Measurements from ENCODE around the gene MICALL2. TPM values are rescaled to one million over a fixed set of nuclear protein-coding genes. Genes with fewer than 3 reads are reported as not detected.

The MICALL2 gene
- total and polyA plus RNA-seq, 3 donors from 2014 or later: 13.4 to 39.4 (median 29.4) TPM

- 94% methylated on average over 46 to 65 of the region's 65 CpGs for WGBS, 2 donors
- Histone ChIP-seq H3K36me3 (ENCODE audit: low read depth, missing control alignments) (no peaks in the 10 kb centered on the region), H3K4me1 (no peaks in the 10 kb centered on the region), H3K27me3 (no peaks in the 10 kb centered on the region), H3K27ac (no peak overlapping the region), H3K9me3 (no peaks in the 10 kb centered on the region), H3K4me3 (no peak overlapping the region)
- TF ChIP-seq POLR2A (IDR thresholded peaks at IDR 0.05) (no peak), CTCF (IDR thresholded peaks at IDR 0.05) (no peak)
- DNase-seq: no peak
- intact Hi-C loops (cut with DNase I; ENCODE audit: low total_unique reads): no loop called here
Observed at GRCh38 chr7:1483536-1484505, 24.6 kb upstream of the MICALL2 start.

- 84 to 97% methylated on average over 7 to 22 of the region's 22 CpGs for WGBS, 2 donors
- H3K36me3 ChIP-seq (ENCODE audit: low read depth, missing control alignments): no peaks in the 10 kb centered on the region
Observed at GRCh38 chr7:1483079-1483478, 23.8 kb upstream of the MICALL2 start.

GRCh38 chr7:1481300-1481699 is 22.0 kb upstream of the MICALL2 start:
- no peak overlapping the region for H3K27ac ChIP-seq
- WGBS, 2 donors: 90 to 94% methylated on average over 2 to 20 of the region's 20 CpGs
- intact Hi-C loops (cut with DNase I; ENCODE audit: low total_unique reads): no loop called here
- H3K4me1 ChIP-seq: no peaks in the 10 kb centered on the region
- TF ChIP-seq POLR2A (IDR thresholded peaks at IDR 0.05) (no peak), CTCF (IDR thresholded peaks at IDR 0.05) (no peak)
- DNase-seq: no peak
- H3K4me3 ChIP-seq: no peak overlapping the region
- no peaks in the 10 kb centered on the region for H3K9me3 ChIP-seq
- H3K36me3 ChIP-seq (ENCODE audit: low read depth, missing control alignments): no peaks in the 10 kb centered on the region
- H3K27me3 ChIP-seq: no peaks in the 10 kb centered on the region

More at GRCh38 chr7:1483079-1483478, 23.8 kb upstream of the MICALL2 start:
- DNase-seq: no peak
- Histone ChIP-seq H3K9me3 (no peaks in the 10 kb centered on the region), H3K27me3 (no peaks in the 10 kb centered on the region), H3K4me3 (no peak overlapping the region), H3K27ac (no peak overlapping the region), H3K4me1 (no peaks in the 10 kb centered on the region)
- TF ChIP-seq CTCF (IDR thresholded peaks at IDR 0.05) (no peak), POLR2A (IDR thresholded peaks at IDR 0.05) (no peak)
- intact Hi-C loops (cut with DNase I; ENCODE audit: low total_unique reads): no loop called here

GRCh38 chr7:1480670-1481069 is 21.4 kb upstream of the MICALL2 start:
- DNase-seq: no peak
- Histone ChIP-seq H3K36me3 (ENCODE audit: low read depth, missing control alignments) (no peaks in the 10 kb centered on the region), H3K4me3 (no peak overlapping the region), H3K9me3 (no peaks in the 10 kb centered on the region), H3K4me1 (no peaks in the 10 kb centered on the region), H3K27ac (no peak overlapping the region), H3K27me3 (no peaks in the 10 kb centered on the region)
- intact Hi-C loops (cut with DNase I; ENCODE audit: low total_unique reads): no loop called here
- WGBS, 2 donors: 90 to 100% methylated on average over 1 to 12 of the region's 12 CpGs
- TF ChIP-seq CTCF (IDR thresholded peaks at IDR 0.05) (no peak), POLR2A (IDR thresholded peaks at IDR 0.05) (no peak)

All from testis (tissue), 3 donors.